Kidney (tissue), 14 donors: Measurements from ENCODE around the gene LRRC4C. TPM values are rescaled to one million over a fixed set of nuclear protein-coding genes. Genes with fewer than 3 reads are reported as not detected.

Experiments
- DNase-seq, 5 donors: peaks; one replicate each; pipeline ENCODE4 v3.0.0-alpha.2; 2013 to 2020
- FAIRE-seq: peaks from 2 replicates; lab custom pipeline; 2012; peaks lifted over from hg19 to GRCh38; lab: Jason Lieb, UNC
- H3K27ac ChIP-seq, 2 donors: one replicate each; pipeline ENCODE4 v1.7.0; 2013; ENCODE audit warnings: low read depth in 2 of 2, low read length in 2 of 2, inconsistent platforms in 1 of 2
- H3K27me3 ChIP-seq: one replicate; pipeline ENCODE4 v1.7.1; 2013; ENCODE audit warnings: low read length, inconsistent platforms; ENCODE audit not compliant: control insufficient read depth, insufficient read depth
- H3K36me3 ChIP-seq, 3 donors: one replicate each; pipeline versions ENCODE4 v1.7.0 to v1.7.1; 2013; ENCODE audit warnings: low read length in 3 of 3, control low read depth in 1 of 3, inconsistent platforms in 1 of 3; ENCODE audit not compliant: insufficient read depth in 3 of 3, control insufficient read depth in 2 of 3
- H3K4me1 ChIP-seq, 3 donors: one replicate each; pipeline versions ENCODE4 v1.7.0 to v1.7.1; 2013; ENCODE audit warnings: low read length in 3 of 3, inconsistent platforms in 1 of 3, low read depth in 1 of 3; ENCODE audit not compliant: control insufficient read depth in 2 of 3, insufficient read depth in 2 of 3
- H3K4me3 ChIP-seq, 3 donors: one replicate each; pipeline versions ENCODE4 v1.7.0 to v1.8.1; 2013; ENCODE audit warnings: low read length in 3 of 3, control low read depth in 1 of 3, inconsistent platforms in 1 of 3
- H3K9ac ChIP-seq, 3 donors: one replicate each; pipeline versions ENCODE4 v1.7.0 to v1.7.1; 2013; ENCODE audit warnings: low read length in 3 of 3, control low read depth in 1 of 3, inconsistent platforms in 1 of 3
- H3K9me3 ChIP-seq, 3 donors: one replicate each; pipeline versions ENCODE4 v1.7.0 to v1.7.1; 2013; ENCODE audit warnings: low read length in 3 of 3, control low read depth in 1 of 3, inconsistent platforms in 1 of 3; ENCODE audit not compliant: control insufficient read depth in 2 of 3, insufficient read depth in 1 of 3
- intact Hi-C: fragments of 100-400 bp; cut with DNase I; formaldehyde crosslinking; loops from one replicate; pipeline ENCODE4 v1.11.1; 2022
- polyA plus RNA-seq: library from polyadenylated mRNA; stranded (reverse); fragments of 350-450 nt; fragmentation: Illumina TruSeq; extraction: RNeasy Lipid Tissue Mini Kit (QIAGEN cat#74804); gene quantifications from one replicate; pipeline ENCODE4 v1.2.3, GENCODE V29; 2014; ENCODE audit warnings: low read depth, low replicate concordance; ENCODE audit not compliant: insufficient read depth
- total RNA-seq: library from RNA; stranded (reverse); fragmentation: NEBNext Ultra II Directional; extraction: Animal tissue kit (Norgen Biotek cat#: 25700); gene quantifications from one replicate; pipeline ENCODE4 v1.2.1, GENCODE V29; 2021
- TF ChIP-seq, protein P1 (sequence below): IDR thresholded peaks from 3 replicates; pipeline ENCODE4 v1.5.1; 2012; ENCODE audit warnings: mild to moderate bottlenecking, moderate library complexity, borderline replicate concordance; ENCODE audit not compliant: insufficient read depth; ENCODE audit errors: extremely low read depth
- donor health status: control.
- donor health status: control.
- donor health status: control.
- donor health status: control.
- donor health status: control.
- donor health status: DM: yes; HTN: yes; CAD: no.
- donor health status: Normal renal cell carcinoma (clear cell type).

Gene LRRC4C
- total and polyA plus RNA-seq, 2 donors from 2014 or later: 0.26 to 1.6 TPM

DNA sequence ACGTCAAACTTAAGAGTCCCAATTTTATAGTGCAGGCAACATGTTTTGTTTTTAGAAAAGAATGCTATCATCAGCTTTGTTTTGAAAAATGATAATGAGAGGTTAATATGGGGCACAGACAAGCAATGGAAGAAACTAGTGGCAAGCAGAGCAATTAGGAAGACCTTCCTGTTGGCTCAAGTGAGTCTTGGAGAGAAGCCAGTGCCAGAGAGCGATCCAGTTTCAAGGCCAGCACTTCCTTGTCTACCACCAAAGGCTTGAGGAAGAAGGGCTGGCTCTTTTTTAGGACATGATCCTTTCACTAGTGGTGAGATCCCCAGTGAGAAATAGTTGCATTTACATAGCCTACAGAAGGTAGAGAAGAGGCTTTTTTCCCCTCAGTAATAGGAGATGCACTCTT lies 1340.7 kb downstream of the LRRC4C start:
- TF ChIP-seq, protein P1, sequence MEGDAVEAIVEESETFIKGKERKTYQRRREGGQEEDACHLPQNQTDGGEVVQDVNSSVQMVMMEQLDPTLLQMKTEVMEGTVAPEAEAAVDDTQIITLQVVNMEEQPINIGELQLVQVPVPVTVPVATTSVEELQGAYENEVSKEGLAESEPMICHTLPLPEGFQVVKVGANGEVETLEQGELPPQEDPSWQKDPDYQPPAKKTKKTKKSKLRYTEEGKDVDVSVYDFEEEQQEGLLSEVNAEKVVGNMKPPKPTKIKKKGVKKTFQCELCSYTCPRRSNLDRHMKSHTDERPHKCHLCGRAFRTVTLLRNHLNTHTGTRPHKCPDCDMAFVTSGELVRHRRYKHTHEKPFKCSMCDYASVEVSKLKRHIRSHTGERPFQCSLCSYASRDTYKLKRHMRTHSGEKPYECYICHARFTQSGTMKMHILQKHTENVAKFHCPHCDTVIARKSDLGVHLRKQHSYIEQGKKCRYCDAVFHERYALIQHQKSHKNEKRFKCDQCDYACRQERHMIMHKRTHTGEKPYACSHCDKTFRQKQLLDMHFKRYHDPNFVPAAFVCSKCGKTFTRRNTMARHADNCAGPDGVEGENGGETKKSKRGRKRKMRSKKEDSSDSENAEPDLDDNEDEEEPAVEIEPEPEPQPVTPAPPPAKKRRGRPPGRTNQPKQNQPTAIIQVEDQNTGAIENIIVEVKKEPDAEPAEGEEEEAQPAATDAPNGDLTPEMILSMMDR: no peak

DNA sequence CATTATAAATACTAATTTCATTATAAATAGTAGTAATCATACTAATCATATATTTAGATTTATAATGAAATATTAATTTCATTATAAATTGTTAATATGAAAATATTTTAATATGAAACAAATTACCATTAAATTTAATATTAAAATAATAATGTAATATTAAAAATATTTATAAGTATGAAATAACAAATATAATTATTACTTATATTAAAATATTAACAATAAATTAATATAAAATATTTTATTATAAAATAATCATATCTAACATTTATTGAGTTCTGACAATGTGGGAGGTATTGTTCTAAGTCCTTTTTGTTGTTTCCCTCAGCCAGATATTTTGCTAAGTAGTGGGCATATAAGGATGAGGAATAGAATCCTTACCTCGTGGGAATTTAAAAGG lies 1341.4 kb downstream of the LRRC4C start:
- TF ChIP-seq, protein P1: no peak
- Histone ChIP-seq H3K9ac (no peak overlapping the region), H3K4me3 (no peak overlapping the region), H3K9me3 (peaks cover 0 to 4% (median 0%) of the 10 kb centered on the region in 3 donors), H3K36me3 (peaks cover 0 to 5% (median 0%) of the 10 kb centered on the region in 3 donors), H3K4me1 (no peaks in the 10 kb centered on the region), H3K27me3 (no peaks in the 10 kb centered on the region), H3K27ac (no peak overlapping the region)
- intact Hi-C loops: no loop called here
- peak; percentile 99 for FAIRE-seq
- DNase-seq: no peak

More for the DNA sequence above, 1340.7 kb downstream of the LRRC4C start:
- H3K4me1 ChIP-seq: no peaks in the 10 kb centered on the region
- intact Hi-C loops: no loop called here
- no peak for DNase-seq
- H3K9me3 ChIP-seq: peaks cover 0 to 4% (median 3%) of the 10 kb centered on the region in 3 donors
- H3K9ac ChIP-seq: no peak overlapping the region
- peaks cover 0 to 5% (median 0%) of the 10 kb centered on the region in 3 donors for H3K36me3 ChIP-seq
- no peak for FAIRE-seq
- H3K4me3 ChIP-seq: no peak overlapping the region
- H3K27me3 ChIP-seq: no peaks in the 10 kb centered on the region
- H3K27ac ChIP-seq: no peak overlapping the region

DNA sequence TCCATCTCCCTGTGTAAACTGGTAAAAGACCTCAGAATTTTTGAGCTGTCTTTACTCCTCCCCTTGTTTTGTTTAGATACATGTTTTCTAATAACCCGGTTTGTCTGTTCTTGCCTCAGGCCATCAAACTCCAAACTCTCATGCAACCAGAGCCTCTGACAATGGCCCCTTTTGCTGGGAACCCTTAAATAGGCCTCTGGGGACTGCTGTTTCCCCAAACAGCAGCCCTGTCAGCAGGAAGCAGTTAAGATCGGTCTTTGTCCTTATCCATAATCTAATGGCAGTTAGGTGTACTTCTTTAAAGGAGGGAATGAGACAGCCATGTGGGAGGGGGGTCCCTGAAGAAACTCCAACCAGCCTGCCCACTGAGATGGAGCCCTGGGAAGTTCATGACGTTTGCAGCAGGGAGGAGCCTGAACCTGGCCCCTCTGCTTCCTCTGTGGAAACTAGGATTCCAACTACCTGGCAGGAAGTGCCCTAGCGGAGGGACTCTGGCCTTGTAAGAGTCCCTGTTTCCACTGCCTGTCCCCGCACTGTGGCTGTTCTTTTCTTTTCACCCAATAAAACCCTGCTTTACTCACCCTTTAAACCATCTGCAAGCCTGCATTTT lies 1354.4 kb downstream of the LRRC4C start:
- FAIRE-seq (no peak), DNase-seq (no peak)
- TF ChIP-seq, protein P1: no peak
- Histone ChIP-seq H3K27ac (no peak overlapping the region), H3K4me1 (no peaks in the 10 kb centered on the region), H3K36me3 (no peaks in the 10 kb centered on the region), H3K27me3 (no peaks in the 10 kb centered on the region), H3K9ac (no peak overlapping the region), H3K4me3 (no peak overlapping the region), H3K9me3 (peaks cover 0 to 4% (median 0%) of the 10 kb centered on the region in 3 donors)
- intact Hi-C loops: no loop called here
